Measurements from ENCODE around the gene ADD1. TPM values are rescaled to one million over a fixed set of nuclear protein-coding genes. Genes with fewer than 3 reads are reported as not detected.

ADD1 gene
- total and polyA plus RNA-seq, 2 of the 13 experiments (the other 11 are each of a cell fraction or from before 2014, with no cell fraction given) = 73.9 to 122 TPM

DNA sequence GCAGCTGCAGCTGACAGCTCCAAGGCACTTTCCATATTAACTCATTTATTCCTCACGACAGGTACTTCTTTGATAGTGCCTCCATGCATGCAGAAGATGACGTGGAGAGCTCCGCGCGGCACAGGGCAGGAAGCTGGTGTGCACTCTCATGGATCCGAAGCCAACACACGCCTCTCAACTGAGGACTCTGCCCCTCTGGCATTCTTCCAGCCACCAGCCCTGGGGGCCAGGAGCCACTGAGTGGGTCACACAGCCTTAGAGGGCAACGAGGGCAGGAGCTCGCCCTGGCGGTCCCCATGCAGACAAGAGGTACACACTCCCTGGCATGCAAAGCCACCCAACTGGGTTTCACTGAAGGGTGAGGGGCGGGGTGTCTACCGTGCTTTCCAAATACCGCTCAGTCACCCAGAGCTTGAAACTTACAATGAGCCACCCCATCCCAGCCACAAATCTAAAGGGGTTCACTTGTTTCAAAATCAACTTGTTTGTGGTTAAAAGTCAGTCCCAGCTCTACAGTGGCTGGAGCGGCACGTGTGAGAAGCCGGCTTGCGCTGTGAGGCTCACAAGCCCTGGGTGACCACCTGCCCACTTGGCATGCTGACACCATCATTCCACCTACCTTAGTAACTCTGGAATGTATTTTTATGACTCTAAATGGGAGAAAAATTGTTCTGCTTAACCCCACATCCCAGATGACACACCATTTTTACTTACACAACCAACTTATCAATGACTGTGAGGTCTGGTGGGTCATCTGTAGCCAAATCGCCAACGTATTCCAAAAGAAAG, 103.4 kb downstream of the ADD1 start:
- in situ Hi-C loops (cut with HindIII; ENCODE audit: extremely low pct_ligation_motif_present, low pct_unique_long_range_greater_than_20kb) (no loop called here), intact Hi-C loops (cut with micrococcal nuclease; ENCODE audit: unreplicated experiment) (no loop called here)
- H3K27ac ChIP-seq (ENCODE audit: extremely low read length, insufficient read depth, low read length) = no peak overlapping the region
- no peak overlapping the region for H3K4me2 ChIP-seq (ENCODE audit: low read depth, low read length)
- H4K20me1 ChIP-seq (ENCODE audit: insufficient read depth, low read length) = 0 out of 2 replicates have a peak, but pooled peaks cover 3% of the 10 kb centered on the region
- no peak overlapping the region for H2AFZ ChIP-seq (ENCODE audit: low read length)
- no peaks in the 10 kb centered on the region for H3K4me1 ChIP-seq (ENCODE audit: insufficient read depth, low read length)
- DNase-seq (ENCODE audit: low spot score) (no peak), FAIRE-seq (no peak), ATAC-seq (no peak)
- CTCF ChIA-PET (ENCODE audit: low intra/inter-chr PET ratio, low total read pairs) = no interaction called here
- H3K9ac ChIP-seq (ENCODE audit: insufficient read depth, low read depth, low read length) = no peak overlapping the region
- WGBS (ENCODE audit: low lambda C conversion rate) = 93% methylated on average over 19 of the region's 19 CpGs
- POLR2A ChIA-PET = no interaction called here
- no peaks in the 10 kb centered on the region for H3K9me3 ChIP-seq (ENCODE audit: low read length)
- TF ChIP-seq EEA1 (CRISPR knock-in tag; IDR thresholded peaks at IDR 0.05; ENCODE audit: borderline replicate concordance) (no peak), ZNF775 (CRISPR knock-in tag; IDR thresholded peaks at IDR 0.05; ENCODE audit: borderline replicate concordance) (no peak), KMT2A (CRISPR knock-in tag; IDR thresholded peaks at IDR 0.05) (no peak), KMT2B (CRISPR knock-in tag; IDR thresholded peaks at IDR 0.05) (no peak)
- TF ChIP-seq, protein P1, sequence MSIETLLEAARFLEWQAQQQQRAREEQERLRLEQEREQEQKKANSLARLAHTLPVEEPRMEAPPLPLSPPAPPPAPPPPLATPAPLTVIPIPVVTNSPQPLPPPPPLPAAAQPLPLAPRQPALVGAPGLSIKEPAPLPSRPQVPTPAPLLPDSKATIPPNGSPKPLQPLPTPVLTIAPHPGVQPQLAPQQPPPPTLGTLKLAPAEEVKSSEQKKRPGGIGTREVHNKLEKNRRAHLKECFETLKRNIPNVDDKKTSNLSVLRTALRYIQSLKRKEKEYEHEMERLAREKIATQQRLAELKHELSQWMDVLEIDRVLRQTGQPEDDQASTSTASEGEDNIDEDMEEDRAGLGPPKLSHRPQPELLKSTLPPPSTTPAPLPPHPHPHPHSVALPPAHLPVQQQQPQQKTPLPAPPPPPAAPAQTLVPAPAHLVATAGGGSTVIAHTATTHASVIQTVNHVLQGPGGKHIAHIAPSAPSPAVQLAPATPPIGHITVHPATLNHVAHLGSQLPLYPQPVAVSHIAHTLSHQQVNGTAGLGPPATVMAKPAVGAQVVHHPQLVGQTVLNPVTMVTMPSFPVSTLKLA (IDR thresholded peaks at IDR 0.05) = no peak
- TF ChIP-seq, protein P2, sequence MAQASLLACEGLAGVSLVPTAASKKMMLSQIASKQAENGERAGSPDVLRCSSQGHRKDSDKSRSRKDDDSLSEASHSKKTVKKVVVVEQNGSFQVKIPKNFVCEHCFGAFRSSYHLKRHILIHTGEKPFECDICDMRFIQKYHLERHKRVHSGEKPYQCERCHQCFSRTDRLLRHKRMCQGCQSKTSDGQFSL (CRISPR knock-in tag; IDR thresholded peaks at IDR 0.05) = no peak
- H3K36me3 ChIP-seq (replicated peaks in 1 of 2; ENCODE audit: control insufficient read depth in 1 of 2, insufficient read depth in 2 of 2, low read length in 2 of 2) = peaks cover 58 to 89% of the 10 kb centered on the region in 2 experiments
- no peaks in the 10 kb centered on the region for H3K27me3 ChIP-seq (ENCODE audit: control insufficient read depth in 1 of 2, insufficient read depth in 2 of 2, low read length in 2 of 2)
- H3K79me2 ChIP-seq (ENCODE audit: insufficient read depth, low read length) = no peaks in the 10 kb centered on the region
- no TSS peak for BruUV-seq (replicated peaks)
- no peak overlapping the region for H3K4me3 ChIP-seq (replicated peaks in 1 of 3; ENCODE audit: insufficient read depth in 1 of 3, low read depth in 2 of 3, low read length in 3 of 3)
